Erythroblast (primary cell): ENCODE data around the gene MTG2.

Experiments used
- GATA1 ChIP-seq: IDR thresholded peaks from 2 replicates; pipeline ENCODE4 v1.6.1; 2011; ENCODE audit warnings: low read depth, mild to moderate bottlenecking, control low read depth, low read length, moderate library complexity
- POLR2A ChIP-seq: IDR thresholded peaks from 2 replicates; pipeline ENCODE4 v1.6.1; 2011; ENCODE audit warnings: mild to moderate bottlenecking, low read length

GRCh38 chr20:62139636-62140035, 43.2 kb upstream of the MTG2 start:
- no peak for TF ChIP-seq POLR2A
- no peak for TF ChIP-seq GATA1
